HEK293T (cell line): ENCODE results near the gene TANC2.

ENCODE experiments used
- ELF4 ChIP-seq: fragments of 450-650 bp; IDR thresholded peaks from 2 replicates; pipeline ENCODE4 v1.6.1; 2017; ENCODE audit warnings: antibody characterized with exemption
- FOXK2 ChIP-seq: fragments of 450-650 bp; IDR thresholded peaks from 2 replicates; pipeline ENCODE4 v1.6.1; 2016; ENCODE audit warnings: mild to moderate bottlenecking
- HDGF ChIP-seq: fragments of 450-650 bp; IDR thresholded peaks from 2 replicates; pipeline ENCODE4 v1.6.1; 2017; ENCODE audit warnings: antibody characterized with exemption, borderline replicate concordance

DNA sequence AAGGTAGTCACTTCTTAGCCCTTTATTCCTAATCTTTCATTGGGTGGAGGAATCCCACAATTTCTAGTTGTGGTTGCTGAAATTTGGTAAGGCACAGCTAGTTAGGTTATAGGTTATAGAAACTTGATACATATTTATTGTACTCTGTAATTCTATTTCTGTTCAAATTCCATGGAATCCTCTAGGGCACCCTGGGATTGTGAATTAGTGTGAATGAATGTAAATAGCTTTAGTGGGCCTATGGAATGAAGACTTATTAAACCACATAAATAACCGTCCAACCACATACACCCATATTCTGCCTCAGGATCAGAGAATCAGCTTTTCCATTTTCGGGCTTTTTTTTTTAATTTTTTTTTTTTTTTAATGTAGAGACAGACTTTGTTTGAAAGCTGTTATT, 9.2 kb downstream of the TANC2 start:
- TF ChIP-seq ELF4 (no peak), FOXK2 (no peak), HDGF (no peak)
